Hepatocyte (in vitro differentiated cells): ENCODE data around the gene TMEM222. TPM values are rescaled to one million over a fixed set of nuclear protein-coding genes. Genes with fewer than 3 reads are reported as not detected.

Source experiments
- DNase-seq: peaks from one replicate; pipeline ENCODE4 v3.0.0-alpha.2; 2016; ENCODE audit warnings: low spot score
- H2AFZ ChIP-seq: fragments of 200-600 bp; sonication (generic); 2 replicates; pipeline ENCODE4 v1.6.0; 2016; ENCODE audit warnings: antibody characterized with exemption, mild to moderate bottlenecking
- H3K27ac ChIP-seq: fragments of 200-600 bp; sonication (generic); 2 replicates; pipeline ENCODE4 v1.5.1; 2016; ENCODE audit warnings: mild to moderate bottlenecking
- H3K27me3 ChIP-seq: fragments of 200-600 bp; sonication (generic); 2 replicates; pipeline ENCODE4 v1.6.1; 2016
- H3K36me3 ChIP-seq: fragments of 200-600 bp; sonication (generic); replicated peaks from 2 replicates; pipeline ENCODE4 v1.5.1; 2016; ENCODE audit warnings: low read depth; ENCODE audit not compliant: insufficient read depth
- H3K4me1 ChIP-seq: fragments of 200-600 bp; sonication (generic); 2 replicates; pipeline ENCODE4 v1.5.1; 2016; ENCODE audit warnings: mild to moderate bottlenecking, moderate library complexity; ENCODE audit not compliant: insufficient read depth
- H3K4me2 ChIP-seq: fragments of 200-600 bp; sonication (generic); 2 replicates; pipeline ENCODE4 v1.6.0; 2016
- H3K4me3 ChIP-seq: fragments of 200-600 bp; sonication (generic); 2 replicates; pipeline ENCODE4 v1.5.1; 2016; ENCODE audit warnings: mild to moderate bottlenecking
- H3K79me2 ChIP-seq: fragments of 200-600 bp; sonication (generic); 2 replicates; pipeline ENCODE4 v1.6.0; 2017; ENCODE audit warnings: mild to moderate bottlenecking
- H3K9me2 ChIP-seq: fragments of 200-600 bp; sonication (generic); replicated peaks from 2 replicates; pipeline ENCODE4 v1.6.0; 2017; ENCODE audit warnings: mild to moderate bottlenecking; ENCODE audit not compliant: insufficient read depth
- H3K9me3 ChIP-seq: fragments of 200-600 bp; sonication (generic); 2 replicates; pipeline ENCODE4 v1.5.1; 2016; ENCODE audit warnings: low read depth, mild to moderate bottlenecking
- H4K20me1 ChIP-seq: fragments of 200-600 bp; sonication (generic); 2 replicates; pipeline ENCODE4 v1.6.0; 2016; ENCODE audit warnings: mild to moderate bottlenecking; ENCODE audit not compliant: insufficient read depth, poor library complexity, severe bottlenecking
- EZH2 ChIP-seq: fragments of 200-600 bp; sonication (generic); IDR thresholded peaks from 2 replicates; pipeline ENCODE4 v1.6.1; 2016; ENCODE audit warnings: antibody characterized with exemption, mild to moderate bottlenecking, borderline replicate concordance
- EZH2phosphoT487 ChIP-seq: fragments of 200-600 bp; sonication (generic); IDR thresholded peaks from one replicate; pipeline ENCODE4 v1.6.1; 2018; ENCODE audit warnings: antibody characterized with exemption, mild to moderate bottlenecking, low read depth, moderate library complexity; ENCODE audit not compliant: unreplicated experiment, severe bottlenecking
- WGBS: methylation state at CpG from one replicate; pipeline ENCODE4 v1.1.6; 2016; ENCODE audit warnings: low lambda C conversion rate; ENCODE audit errors: missing lambda C conversion rate; 5-methylcytosine and 5-hydroxymethylcytosine counted together
- polyA plus RNA-seq: library from polyadenylated mRNA; unstranded; fragments of >200 nt; fragmentation: Nextera tagmentation; extraction: Ambion mirVana; gene quantifications from 2 replicates; pipeline ENCODE4 v1.2.1, GENCODE V29; 2016
- total RNA-seq: library from RNA; depleted of rRNA; stranded (reverse); fragments of >200 nt; gene quantifications from 2 replicates; pipeline ENCODE4 v1.2.3, GENCODE V29; 2014
- TF ChIP-seq, protein P1 (sequence below): fragments of 200-600 bp; sonication (generic); IDR thresholded peaks from 2 replicates; pipeline ENCODE4 v1.5.1; 2016; ENCODE audit warnings: antibody characterized with exemption, mild to moderate bottlenecking; ENCODE audit not compliant: poor library complexity

The TMEM222 gene
- total and polyA plus RNA-seq, 2 experiments from 2014 or later: 29.7 to 55.3 TPM

DNA sequence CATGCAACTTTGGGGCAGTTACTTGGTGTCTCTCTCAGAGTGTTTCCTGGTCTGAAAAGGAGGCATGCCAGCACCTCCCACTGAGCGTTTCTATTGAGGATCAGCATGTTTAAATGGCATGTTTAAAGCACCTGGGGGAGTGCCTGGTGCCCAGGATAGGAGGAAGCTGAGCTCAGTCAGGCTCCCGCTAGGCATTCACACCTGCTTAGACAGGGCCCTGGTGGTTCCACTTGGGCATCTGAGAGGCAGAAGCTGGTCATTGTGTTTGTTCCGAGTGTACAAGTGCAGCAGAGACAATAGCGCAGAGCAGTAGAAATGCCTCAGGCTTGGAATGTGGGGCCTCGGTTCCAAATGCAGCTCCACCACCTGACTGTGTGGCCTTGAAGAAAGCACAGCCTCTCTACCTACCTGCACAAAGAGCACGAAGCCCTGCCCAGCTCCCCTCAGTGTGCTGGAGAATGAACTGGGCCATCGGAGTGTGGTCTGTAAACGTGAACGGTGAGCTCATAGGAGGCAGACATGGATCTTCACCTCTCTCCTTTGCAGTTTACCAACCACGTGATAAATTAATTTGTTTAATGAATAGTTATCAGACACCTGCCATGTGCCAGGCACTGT is 20.3 kb upstream of the TMEM222 start:
- peak overlapping the region; percentile 87 for H3K27ac ChIP-seq

DNA sequence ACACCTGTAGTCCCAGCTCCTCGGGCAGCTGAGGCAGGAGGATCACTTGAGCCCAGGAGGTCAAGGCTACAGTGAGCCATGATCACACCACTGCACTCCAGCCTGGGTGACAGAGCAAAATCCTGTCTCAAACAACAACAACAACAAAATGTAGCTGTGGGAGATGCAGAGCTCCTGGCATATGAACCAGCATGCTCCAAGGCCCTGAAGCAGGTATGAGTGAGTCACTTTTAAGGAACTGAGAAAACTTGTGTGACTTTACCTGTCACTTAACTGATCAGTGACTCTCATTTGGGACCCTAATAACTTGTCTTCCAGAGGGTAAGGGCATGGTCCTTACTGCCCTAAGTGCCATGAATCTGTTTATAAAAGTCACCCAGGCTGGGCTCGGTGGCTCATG is 19.4 kb upstream of the TMEM222 start:
- H3K79me2 ChIP-seq: no peaks in the 10 kb centered on the region
- DNase-seq: no peak
- TF ChIP-seq, protein P1, sequence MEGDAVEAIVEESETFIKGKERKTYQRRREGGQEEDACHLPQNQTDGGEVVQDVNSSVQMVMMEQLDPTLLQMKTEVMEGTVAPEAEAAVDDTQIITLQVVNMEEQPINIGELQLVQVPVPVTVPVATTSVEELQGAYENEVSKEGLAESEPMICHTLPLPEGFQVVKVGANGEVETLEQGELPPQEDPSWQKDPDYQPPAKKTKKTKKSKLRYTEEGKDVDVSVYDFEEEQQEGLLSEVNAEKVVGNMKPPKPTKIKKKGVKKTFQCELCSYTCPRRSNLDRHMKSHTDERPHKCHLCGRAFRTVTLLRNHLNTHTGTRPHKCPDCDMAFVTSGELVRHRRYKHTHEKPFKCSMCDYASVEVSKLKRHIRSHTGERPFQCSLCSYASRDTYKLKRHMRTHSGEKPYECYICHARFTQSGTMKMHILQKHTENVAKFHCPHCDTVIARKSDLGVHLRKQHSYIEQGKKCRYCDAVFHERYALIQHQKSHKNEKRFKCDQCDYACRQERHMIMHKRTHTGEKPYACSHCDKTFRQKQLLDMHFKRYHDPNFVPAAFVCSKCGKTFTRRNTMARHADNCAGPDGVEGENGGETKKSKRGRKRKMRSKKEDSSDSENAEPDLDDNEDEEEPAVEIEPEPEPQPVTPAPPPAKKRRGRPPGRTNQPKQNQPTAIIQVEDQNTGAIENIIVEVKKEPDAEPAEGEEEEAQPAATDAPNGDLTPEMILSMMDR: no peak
- no peak overlapping the region for H3K4me2 ChIP-seq
- H4K20me1 ChIP-seq: no peaks in the 10 kb centered on the region
- H3K27ac ChIP-seq: no peak overlapping the region
- 92% methylated on average over 2 of the region's 2 CpGs for WGBS
- no peak overlapping the region for H3K4me3 ChIP-seq
- H3K9me3 ChIP-seq: no peaks in the 10 kb centered on the region
- H3K36me3 ChIP-seq: no peaks in the 10 kb centered on the region
- H3K9me2 ChIP-seq: no peaks in the 10 kb centered on the region
- peaks cover 28% of the 10 kb centered on the region for H3K4me1 ChIP-seq
- H2AFZ ChIP-seq: no peak overlapping the region
- H3K27me3 ChIP-seq: no peaks in the 10 kb centered on the region

More for the DNA sequence above, 20.3 kb upstream of the TMEM222 start:
- no peak overlapping the region for H2AFZ ChIP-seq
- H3K4me2 ChIP-seq: no peak overlapping the region
- no peak overlapping the region for H3K4me3 ChIP-seq
- TF ChIP-seq EZH2phosphoT487 (no peak), EZH2 (no peak)
- TF ChIP-seq, protein P1: no peak
- no peak for DNase-seq
- 85% methylated on average over 10 of the region's 10 CpGs for WGBS
- H3K27me3 ChIP-seq: no peaks in the 10 kb centered on the region
- no peaks in the 10 kb centered on the region for H3K9me2 ChIP-seq
- H4K20me1 ChIP-seq: no peaks in the 10 kb centered on the region
- H3K4me1 ChIP-seq: peaks cover 31% of the 10 kb centered on the region
- no peaks in the 10 kb centered on the region for H3K9me3 ChIP-seq
- no peaks in the 10 kb centered on the region for H3K36me3 ChIP-seq
- H3K79me2 ChIP-seq: no peaks in the 10 kb centered on the region

DNA sequence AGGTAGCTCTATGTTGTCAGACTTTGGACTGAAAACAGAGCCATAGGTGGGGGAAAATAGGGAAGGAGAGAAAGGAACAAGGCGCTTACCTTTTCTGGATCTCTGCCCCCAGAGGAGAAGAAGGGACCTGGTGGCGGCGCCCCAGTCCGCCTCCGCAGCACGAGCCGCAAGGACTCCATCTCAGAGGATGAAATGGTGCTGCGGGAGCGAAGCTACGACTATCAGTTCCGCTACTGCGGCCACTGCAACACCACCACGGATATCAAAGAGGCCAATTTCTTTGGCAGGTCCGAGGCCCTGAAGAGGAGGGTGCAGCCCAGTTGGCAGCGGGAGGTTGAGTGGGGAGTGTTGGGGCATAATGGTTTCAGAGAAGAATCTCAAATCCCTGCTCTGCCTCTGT is 18.5 kb upstream of the TMEM222 start:
- no peaks in the 10 kb centered on the region for H3K9me2 ChIP-seq

More for the DNA sequence above, 18.5 kb upstream of the TMEM222 start:
- Histone ChIP-seq H3K79me2 (no peaks in the 10 kb centered on the region), H4K20me1 (no peaks in the 10 kb centered on the region), H3K4me1 (peaks cover 23% of the 10 kb centered on the region), H2AFZ (no peak overlapping the region), H3K4me3 (no peak overlapping the region), H3K36me3 (no peaks in the 10 kb centered on the region), H3K9me3 (no peaks in the 10 kb centered on the region), H3K4me2 (no peak overlapping the region), H3K27ac (no peak overlapping the region), H3K27me3 (no peaks in the 10 kb centered on the region)
- no peak for DNase-seq
- TF ChIP-seq EZH2: no peak
- TF ChIP-seq EZH2phosphoT487: no peak
- TF ChIP-seq, protein P1: no peak
- 95% methylated on average over 15 of the region's 15 CpGs for WGBS
